Mucosa of descending colon (tissue), 3 donors: ENCODE data around the gene KATNA1. TPM values are rescaled to one million over a fixed set of nuclear protein-coding genes. Genes with fewer than 3 reads are reported as not detected.

Source experiments
- ATAC-seq: fragments of 200-7000 bp; cut with Tn5 transposase; one replicate; pipeline ENCODE4 v1.9.1; 2020; ENCODE audit warnings: mild to moderate bottlenecking, moderate library complexity
- DNase-seq, 3 donors: peaks; one replicate each; pipeline ENCODE4 v3.0.0-alpha.2; 2020
- H3K36me3 ChIP-seq: fragments of 200-600 bp; one replicate; pipeline ENCODE4 v1.8.0; 2021; ENCODE audit warnings: low read depth, mild to moderate bottlenecking
- H3K4me1 ChIP-seq: fragments of 200-600 bp; one replicate; pipeline ENCODE4 v1.8.0; 2021; ENCODE audit warnings: low read depth, mild to moderate bottlenecking
- H3K4me3 ChIP-seq: fragments of 200-600 bp; one replicate; pipeline ENCODE4 v1.8.0; 2021; ENCODE audit warnings: mild to moderate bottlenecking
- H3K9me3 ChIP-seq: fragments of 200-600 bp; one replicate; pipeline ENCODE4 v1.8.0; 2021; ENCODE audit warnings: mild to moderate bottlenecking
- CTCF ChIP-seq: fragments of 200-600 bp; IDR thresholded peaks from one replicate; pipeline ENCODE4 v1.8.0; 2022; ENCODE audit warnings: antibody characterized with exemption, mild to moderate bottlenecking
- intact Hi-C, 2 donors: fragments of 100-400 bp; cut with DNase I in 1 of 2; cut with micrococcal nuclease in 1 of 2; formaldehyde crosslinking; loops; one replicate each; pipeline versions ENCODE4 v1.11.0 to v1.11.1; 2022; cut with DNase I, micrococcal nuclease
- total RNA-seq, 3 donors: library from RNA; stranded (reverse); fragmentation: NEBNext Ultra II Directional in 2 of 3; extraction: Animal tissue kit (Norgen Biotek cat#: 25700) in 2 of 3; gene quantifications; one replicate each; pipeline versions ENCODE4 v1.2.1 to v1.2.4, GENCODE V29; 2021 to 2023
- donor health status: DM: no; HTN: no; CAD: no; lungs with moderate emphysema.
- donor health status: DM: no; HTN: no; CAD: no.
- donor health status: DM: no; HTN: yes; CAD: no.

The KATNA1 gene
- total RNA-seq, 3 donors from 2014 or later, result 9.2 to 16.8 (median 13.2) TPM

GRCh38 chr6:149563928-149564325 is 84.6 kb downstream of the KATNA1 start:
- no peaks in the 10 kb centered on the region for H3K9me3 ChIP-seq
- peaks cover 9% of the 10 kb centered on the region for H3K4me1 ChIP-seq
- ATAC-seq (no peak), DNase-seq (no peak)
- no peak overlapping the region for H3K4me3 ChIP-seq
- intact Hi-C loops, result no loop called here
- no peak for TF ChIP-seq CTCF
- H3K36me3 ChIP-seq, result no peaks in the 10 kb centered on the region

GRCh38 chr6:149563203-149563927 is 85.1 kb downstream of the KATNA1 start:
- Histone ChIP-seq H3K36me3 (no peaks in the 10 kb centered on the region), H3K4me1 (peaks cover 9% of the 10 kb centered on the region), H3K9me3 (no peaks in the 10 kb centered on the region), H3K4me3 (no peak overlapping the region)
- intact Hi-C loops, result no loop called here
- TF ChIP-seq CTCF, result no peak
- ATAC-seq (no peak), DNase-seq (no peak)

- intact Hi-C loops, result no loop called here
- TF ChIP-seq CTCF, result no peak
- Histone ChIP-seq H3K4me3 (no peak overlapping the region), H3K36me3 (no peaks in the 10 kb centered on the region), H3K9me3 (no peaks in the 10 kb centered on the region), H3K4me1 (no peaks in the 10 kb centered on the region)
- ATAC-seq (peak; percentile 42), DNase-seq (peak in 1 of 3 donors; percentile 19)
These were observed 87.8 kb downstream of the KATNA1 start for GRCh38 chr6:149560736-149561135.

- Histone ChIP-seq H3K4me3 (no peak overlapping the region), H3K4me1 (no peaks in the 10 kb centered on the region), H3K9me3 (no peaks in the 10 kb centered on the region), H3K36me3 (no peaks in the 10 kb centered on the region)
- intact Hi-C loops, result no loop called here
- TF ChIP-seq CTCF, result no peak
- no peak for DNase-seq
- no peak for ATAC-seq
These were observed 89.1 kb downstream of the KATNA1 start for GRCh38 chr6:149559389-149559788.

- Histone ChIP-seq H3K4me1 (no peaks in the 10 kb centered on the region), H3K9me3 (no peaks in the 10 kb centered on the region), H3K36me3 (no peaks in the 10 kb centered on the region), H3K4me3 (no peak overlapping the region)
- no peak for TF ChIP-seq CTCF
- DNase-seq (no peak), ATAC-seq (no peak)
- intact Hi-C loops, result no loop called here
These were observed 90.5 kb downstream of the KATNA1 start for GRCh38 chr6:149558029-149558428.

- no peak for DNase-seq
- TF ChIP-seq CTCF, result no peak
- H3K4me1 ChIP-seq, result no peaks in the 10 kb centered on the region
- no peaks in the 10 kb centered on the region for H3K9me3 ChIP-seq
- no peak for ATAC-seq
- intact Hi-C loops, result no loop called here
- no peaks in the 10 kb centered on the region for H3K36me3 ChIP-seq
- H3K4me3 ChIP-seq, result no peak overlapping the region
These were observed 96.6 kb downstream of the KATNA1 start for GRCh38 chr6:149551920-149552319.
